Measurements from ENCODE around the gene ZFR2.

Gene ZFR2

DNA sequence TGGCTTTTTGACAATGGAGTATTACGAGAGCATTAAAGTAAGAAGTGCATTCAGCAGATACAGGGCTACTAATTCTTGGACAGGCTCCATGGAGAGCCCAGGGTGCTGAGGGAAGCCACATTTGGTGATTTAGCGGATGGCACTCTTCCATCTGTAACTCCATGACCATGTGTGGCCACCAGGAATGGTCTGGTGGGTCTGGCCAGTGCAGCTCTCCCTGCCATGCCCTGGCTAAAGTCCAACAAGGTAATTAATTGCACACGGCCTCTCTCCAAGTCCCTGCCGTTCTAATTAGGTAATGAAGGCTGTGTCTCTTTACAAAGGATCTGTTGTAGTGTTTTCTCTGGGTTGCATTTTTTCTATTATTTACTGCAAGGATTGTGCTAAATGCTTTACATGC is 4.3 kb upstream of the ZFR2 start:
- no peak for DNase-seq

DNA sequence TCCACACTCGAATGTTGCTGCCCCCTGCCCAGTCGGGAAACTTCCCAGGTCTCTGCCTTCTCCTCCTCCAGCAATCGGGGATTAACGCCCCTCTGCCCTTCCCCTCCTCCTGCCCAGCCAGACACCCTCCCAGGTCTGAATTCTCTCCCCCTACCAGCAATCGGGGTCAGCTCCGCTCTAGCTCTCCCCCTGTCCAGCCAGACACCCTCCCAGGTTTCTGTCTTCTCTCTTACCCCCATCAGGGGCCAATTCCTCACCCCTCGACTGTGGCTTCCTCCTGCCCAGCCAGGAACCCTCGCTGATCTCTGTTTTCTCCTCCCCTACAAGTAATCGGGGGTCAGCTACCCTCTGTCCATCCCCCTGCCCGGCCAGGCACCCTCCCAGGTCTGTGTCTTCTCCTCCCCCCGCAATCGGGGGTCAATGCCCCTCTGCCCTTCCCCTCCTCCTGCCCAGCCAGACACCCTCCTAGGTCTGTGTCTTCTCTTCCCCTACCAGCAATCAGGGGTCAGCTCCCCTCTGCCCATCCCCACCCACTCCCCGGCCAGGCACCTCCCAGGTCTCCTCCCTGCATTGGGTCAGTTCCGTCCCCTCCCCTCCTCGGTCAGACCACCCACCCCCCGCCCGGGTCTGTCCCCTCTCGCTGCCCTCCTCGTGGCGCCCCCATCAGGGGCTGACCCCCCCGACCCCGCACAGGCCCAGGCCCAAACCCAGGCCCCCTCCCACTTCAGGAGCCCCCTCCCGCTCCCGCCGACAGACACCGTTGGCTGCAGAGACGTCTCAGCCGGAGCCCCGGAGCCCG is 668 bp downstream of the ZFR2 start:
- DNase-seq: no peak

DNA sequence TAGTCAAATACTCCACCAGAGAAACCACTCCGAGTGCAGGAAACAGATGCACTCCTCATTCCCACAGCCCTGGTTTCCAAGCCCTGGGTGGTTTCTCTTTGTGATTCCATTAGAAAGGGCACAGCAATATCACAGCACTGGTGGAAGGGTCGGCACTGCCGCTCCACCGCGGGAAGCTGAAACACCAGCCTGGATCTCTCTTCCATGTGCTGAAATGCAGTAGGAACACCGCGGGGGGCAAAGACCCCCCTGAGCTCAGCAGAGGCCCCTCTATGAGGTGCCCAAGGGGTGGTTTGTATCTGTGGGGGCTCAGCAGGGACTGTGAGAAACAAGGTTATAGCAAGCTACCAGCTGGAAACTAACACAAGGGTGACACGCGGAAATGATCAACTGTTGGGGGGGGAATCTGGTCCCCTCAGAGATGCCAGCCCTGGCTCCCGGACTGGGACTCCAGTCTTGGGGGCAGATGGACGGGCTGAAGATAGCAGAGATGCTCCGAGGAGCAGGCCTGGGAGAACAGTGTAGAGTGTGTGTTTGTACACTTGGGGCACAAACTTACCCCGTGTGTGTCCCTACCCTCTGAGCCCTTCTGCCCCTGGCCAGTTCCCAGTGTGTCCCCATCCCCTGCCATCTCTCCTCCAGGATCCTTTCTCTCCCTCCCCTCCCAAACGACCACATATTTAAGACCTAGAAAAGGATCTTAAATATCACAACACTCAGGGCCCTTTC is 1.8 kb downstream of the ZFR2 start:
- no peak for DNase-seq

DNA sequence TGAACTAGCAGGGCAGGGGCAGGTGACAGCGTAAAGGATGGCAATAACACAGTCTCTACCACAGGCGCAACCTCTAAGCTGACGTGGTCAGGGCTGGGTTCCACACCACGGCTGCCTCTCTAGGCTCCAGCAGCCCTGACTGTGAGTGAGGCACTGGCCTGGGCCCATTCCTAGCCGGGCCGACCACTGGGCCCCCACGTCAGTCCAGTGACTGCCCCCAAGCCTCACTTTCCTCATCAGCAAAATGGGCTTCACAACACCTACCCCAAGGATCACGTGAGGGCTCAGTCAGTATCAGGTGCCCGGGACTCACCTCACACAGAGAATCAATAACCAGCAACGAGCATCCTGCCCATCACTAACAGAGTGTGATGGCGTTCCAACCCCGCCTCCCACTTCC is 5.2 kb downstream of the ZFR2 start:
- no peak for DNase-seq

DNA sequence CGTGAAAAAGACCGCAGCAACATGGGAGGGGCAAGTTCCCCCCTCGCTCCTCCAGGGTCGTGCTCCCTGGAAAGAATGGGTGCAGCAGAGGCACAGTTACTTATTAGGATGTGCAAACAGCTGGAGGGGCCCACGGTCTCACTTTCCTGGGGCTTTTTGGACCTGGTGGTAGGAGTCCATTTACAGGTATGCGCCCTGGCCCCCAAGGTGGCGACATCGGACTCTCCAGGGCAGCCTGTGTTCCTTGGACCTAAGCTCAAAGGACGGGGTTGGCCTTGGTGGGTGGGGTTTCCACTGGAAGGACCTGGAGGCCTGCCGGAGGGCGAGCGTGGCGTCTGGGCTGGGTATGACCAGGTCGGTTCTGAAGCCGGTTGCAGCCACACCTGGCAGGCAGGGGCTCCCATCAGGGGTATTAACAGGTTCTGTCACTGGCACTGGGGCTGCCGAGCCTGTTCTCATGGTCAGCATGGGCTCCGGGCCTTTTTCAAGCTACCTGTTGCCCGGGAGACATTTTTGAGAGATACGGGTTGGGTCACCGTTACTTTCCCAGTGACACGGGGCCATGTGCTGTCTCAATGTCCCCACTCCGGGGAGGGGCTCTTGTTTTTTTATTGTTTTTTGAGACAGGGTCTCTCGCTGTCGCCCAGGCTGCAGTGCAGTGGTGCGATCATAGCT is 5.9 kb downstream of the ZFR2 start:
- no peak for DNase-seq

- DNase-seq: no peak
These were observed 8.3 kb downstream of the ZFR2 start for GRCh38 chr19:3860499-3860898.

- DNase-seq: peak; percentile 48
These were observed 11.3 kb downstream of the ZFR2 start for GRCh38 chr19:3857449-3858003.

DNA sequence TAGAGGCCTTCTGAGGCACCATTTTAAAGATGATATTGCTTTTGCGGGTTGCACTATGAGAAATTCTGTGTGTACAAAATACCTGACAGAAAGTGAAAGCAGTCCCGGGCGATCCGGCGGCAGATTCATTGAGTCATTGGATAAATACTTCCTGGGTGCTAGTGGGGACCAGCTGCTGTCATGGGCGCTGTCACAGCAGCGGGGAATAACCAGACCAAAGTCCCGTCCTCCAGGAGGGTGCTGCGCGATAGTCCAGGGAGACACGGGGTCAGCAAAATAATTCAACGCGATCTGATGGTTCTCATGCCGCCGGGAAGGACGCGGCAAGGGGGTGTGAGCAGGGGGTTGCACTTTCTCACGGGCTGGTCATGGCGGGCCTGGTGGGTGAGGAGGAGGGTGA is 13.5 kb downstream of the ZFR2 start:
- peak; percentile 8 for DNase-seq

DNA sequence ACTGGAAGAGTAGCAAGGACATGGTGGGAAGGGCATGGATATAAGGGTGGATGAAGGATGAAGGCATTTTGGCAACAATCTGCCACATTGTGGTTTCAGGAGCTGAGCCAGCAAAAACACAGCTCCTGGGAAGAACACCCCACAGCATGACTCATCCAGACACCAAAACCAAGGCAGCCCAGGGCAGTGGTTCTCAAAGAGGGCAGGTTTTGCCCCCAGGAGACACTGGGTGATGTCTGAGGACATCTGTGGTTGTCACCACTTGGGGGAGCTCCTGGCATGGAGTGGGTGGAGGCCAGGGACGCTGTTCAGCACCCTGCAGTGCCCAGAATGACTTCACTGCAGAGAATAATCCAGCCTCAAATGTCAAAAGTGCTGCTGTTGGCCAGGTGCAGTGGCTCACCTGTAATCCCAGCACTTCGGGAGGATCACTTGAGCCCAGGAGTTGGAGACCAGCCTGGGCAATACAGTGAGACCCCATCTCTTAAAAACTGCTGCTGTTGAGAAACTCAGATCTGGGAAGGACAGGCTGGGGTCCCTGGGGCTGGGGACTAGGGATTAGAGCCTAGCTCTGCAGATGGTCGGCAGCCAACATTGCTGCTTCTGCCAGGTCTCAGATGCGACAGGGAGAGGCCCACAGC is 16.1 kb downstream of the ZFR2 start:
- peak; percentile 2 for DNase-seq

DNA sequence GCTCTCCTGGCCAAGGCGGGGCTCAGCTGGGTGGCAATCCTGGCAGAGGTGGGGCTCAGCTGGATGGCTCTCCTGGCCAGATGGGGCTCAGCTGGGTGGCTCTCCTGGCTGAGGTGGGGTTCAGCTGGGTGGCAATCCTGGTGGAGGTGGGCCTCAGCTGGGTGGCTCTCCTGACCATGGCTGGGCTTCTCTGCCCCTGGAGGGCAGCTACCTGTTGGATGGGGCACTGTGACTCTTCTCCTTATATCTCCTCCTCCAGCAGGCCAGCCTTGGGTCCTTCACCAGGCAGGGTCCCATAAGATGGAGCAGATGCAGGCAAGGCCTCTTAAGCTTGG is 16.7 kb downstream of the ZFR2 start:
- DNase-seq: no peak

DNA sequence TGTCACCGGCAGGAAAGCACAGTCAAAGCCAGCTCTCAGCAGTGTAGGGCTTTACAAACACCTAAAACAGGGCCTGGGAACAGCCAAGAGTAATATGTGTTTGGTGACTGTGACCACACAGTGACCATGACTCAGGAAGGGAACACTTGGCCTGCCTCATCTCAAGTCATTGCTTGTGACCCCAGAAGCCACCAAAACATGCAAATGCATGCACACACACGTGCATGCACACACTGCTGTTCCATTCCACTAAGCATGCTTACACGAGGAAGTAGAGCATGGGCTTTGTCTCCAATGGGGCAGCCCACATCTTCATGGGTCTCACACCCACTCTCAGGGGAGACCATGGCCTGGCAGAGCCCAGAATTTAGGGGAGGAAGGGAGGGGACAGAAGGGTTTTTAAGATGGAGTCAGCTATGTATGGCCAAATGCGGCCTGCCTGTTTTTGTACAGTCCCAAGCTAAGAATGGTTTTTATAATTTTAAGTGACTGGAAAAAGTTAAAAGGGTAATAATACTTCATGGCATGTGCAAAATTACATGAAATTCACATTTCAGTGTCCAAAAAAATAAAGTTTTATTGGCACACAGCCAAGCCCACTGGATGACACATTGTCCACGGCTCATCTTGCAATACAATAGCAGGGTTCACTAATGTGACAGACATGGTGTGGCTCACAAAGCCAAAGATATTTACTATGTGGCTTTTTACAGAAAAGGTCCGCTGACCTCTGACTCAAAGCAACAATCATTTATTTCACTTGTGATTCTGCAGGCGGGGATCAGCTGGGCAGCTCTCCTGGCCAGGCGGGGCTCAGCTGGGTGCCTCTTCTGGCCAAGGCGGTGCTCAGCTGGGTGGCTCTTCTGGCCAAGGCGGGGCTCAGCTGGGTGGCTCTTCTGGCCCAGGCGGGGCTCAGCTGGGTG is 17.3 kb downstream of the ZFR2 start:
- DNase-seq: no peak

- no peak for DNase-seq
These were observed 18.4 kb downstream of the ZFR2 start for GRCh38 chr19:3850320-3850972.

DNA sequence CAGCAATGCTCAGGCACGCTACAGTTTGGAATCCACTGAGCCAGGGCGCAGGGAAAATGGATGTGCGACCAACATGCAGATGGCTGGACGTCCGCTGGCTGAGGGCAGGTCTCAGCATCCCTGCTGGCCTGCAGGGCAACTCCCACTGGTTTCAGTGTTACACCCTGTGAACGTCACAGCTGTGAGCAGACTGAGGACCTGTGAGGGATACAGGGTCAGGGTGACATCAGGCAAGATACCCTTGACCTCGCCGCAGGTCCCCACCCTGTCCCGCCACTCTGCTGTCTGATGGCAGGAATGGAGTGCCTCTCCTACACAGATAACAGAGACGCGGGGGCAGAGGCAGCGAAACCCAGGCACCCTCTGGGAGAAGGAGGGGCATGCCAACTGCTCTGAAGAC is 19.1 kb downstream of the ZFR2 start:
- DNase-seq: no peak

DNA sequence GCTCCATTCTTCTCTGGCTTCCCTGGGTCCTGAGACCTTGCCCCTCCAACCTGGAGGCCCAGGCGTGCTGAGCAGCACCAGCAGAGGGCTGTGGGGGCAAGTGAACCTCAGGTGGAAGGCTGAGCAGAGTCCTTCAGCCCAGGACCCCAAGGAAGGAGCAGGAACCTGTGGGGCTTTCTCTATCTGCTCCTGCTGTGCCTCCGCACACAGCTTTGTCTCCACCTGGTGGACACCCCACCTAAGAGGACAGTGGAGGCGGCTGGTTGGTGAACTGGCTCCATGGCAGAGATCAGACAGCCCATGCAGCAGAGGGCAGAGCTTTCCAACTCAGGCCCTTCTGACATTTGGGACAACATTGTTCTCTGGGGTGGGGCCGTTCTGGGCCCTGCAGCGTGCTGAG is 19.7 kb downstream of the ZFR2 start:
- DNase-seq: no peak

GRCh38 chr19:3844596-3844995 is 24.2 kb downstream of the ZFR2 start:
- no peak for DNase-seq

- DNase-seq: no peak
These were observed 25.9 kb downstream of the ZFR2 start for GRCh38 chr19:3842948-3843347.

GRCh38 chr19:3840804-3841203 is 28.0 kb downstream of the ZFR2 start:
- no peak for DNase-seq

DNA sequence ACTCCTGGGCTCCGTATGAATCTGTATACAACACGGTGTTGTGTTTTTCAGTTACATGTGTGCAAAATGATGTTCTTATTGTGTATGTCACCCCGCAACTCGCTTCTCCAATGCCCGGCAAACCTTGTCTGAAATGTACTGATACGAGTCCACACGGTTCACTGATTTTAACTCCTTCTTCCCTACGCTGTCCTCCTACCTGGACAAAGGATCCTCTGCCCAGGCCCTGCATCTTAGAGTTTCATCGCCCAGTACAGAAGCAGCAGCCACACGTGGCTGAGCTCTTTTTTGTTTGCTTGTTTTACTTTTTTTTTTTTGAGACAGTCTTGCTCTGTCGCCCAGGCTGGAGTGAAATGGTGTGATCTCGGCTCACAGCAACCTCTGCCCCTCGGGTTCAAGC is 28.9 kb downstream of the ZFR2 start:
- DNase-seq: no peak

GRCh38 chr19:3838661-3839060 is 30.2 kb downstream of the ZFR2 start:
- DNase-seq: no peak

- DNase-seq: no peak
These were observed 30.9 kb downstream of the ZFR2 start for GRCh38 chr19:3837922-3838321.

- no peak for DNase-seq
These were observed 31.5 kb downstream of the ZFR2 start for GRCh38 chr19:3837332-3837731.

- no peak for DNase-seq
These were observed 32.0 kb downstream of the ZFR2 start for GRCh38 chr19:3836887-3837286.

All from SHP77 treated with DMSO at 0.1 percent for 48 hours (cell line).